HG03103 (cell line): ENCODE data around the gene UBE4A.
"Not testable (repeated sequence)": the region's sequence is repeated elsewhere in the genome, so short reads cannot be mapped to it uniquely, and the experiment has no call there.

Source experiments
- ATAC-seq: cut with Tn5 transposase; IDR thresholded peaks from one replicate; pipeline ENCODE4 v1.9.1; 2021; ENCODE audit warnings: low read depth; ENCODE audit not compliant: unreplicated experiment

Gene UBE4A

GRCh38 chr11:118397448-118397847, 38.0 kb downstream of the UBE4A start:
- no peak for ATAC-seq

- ATAC-seq: no peak
These were observed 39.6 kb downstream of the UBE4A start for GRCh38 chr11:118398791-118399559.

- ATAC-seq: peak; percentile 48
These were observed 41.9 kb downstream of the UBE4A start, which contains the start of gene ATP5MG for GRCh38 chr11:118401151-118401879. Gene ATP5MG, plus strand, starts transcription at chr11:118401606. Its CDS starts 60 bp downstream, at chr11:118401666.

- ATAC-seq: no peak
These were observed 42.6 kb downstream of the UBE4A start for GRCh38 chr11:118401880-118402590.

- not testable (repeated sequence) for ATAC-seq
These were observed 43.2 kb downstream of the UBE4A start for GRCh38 chr11:118402594-118402993.

- no peak for ATAC-seq
These were observed 47.3 kb downstream of the UBE4A start for GRCh38 chr11:118406599-118407166.

- no peak for ATAC-seq
These were observed 50.8 kb downstream of the UBE4A start for GRCh38 chr11:118410055-118410745.

GRCh38 chr11:118411530-118411929, 52.1 kb downstream of the UBE4A start:
- ATAC-seq: no peak

GRCh38 chr11:118412921-118413320, 53.5 kb downstream of the UBE4A start:
- ATAC-seq: no peak

GRCh38 chr11:118415062-118415738, 55.8 kb downstream of the UBE4A start:
- no peak for ATAC-seq

- ATAC-seq: no peak
These were observed 56.3 kb downstream of the UBE4A start for GRCh38 chr11:118415739-118416068.

GRCh38 chr11:118416900-118417299, 57.5 kb downstream of the UBE4A start:
- not testable (repeated sequence) for ATAC-seq

- ATAC-seq: no peak
These were observed 58.4 kb downstream of the UBE4A start for GRCh38 chr11:118417801-118418200.

GRCh38 chr11:118418766-118419165, 59.4 kb downstream of the UBE4A start:
- ATAC-seq: no peak

- no peak for ATAC-seq
These were observed 68.3 kb downstream of the UBE4A start for GRCh38 chr11:118427707-118428106.

- ATAC-seq: no peak
These were observed 71.6 kb downstream of the UBE4A start for GRCh38 chr11:118430956-118431355.

GRCh38 chr11:118434123-118434552, 74.7 kb downstream of the UBE4A start:
- ATAC-seq: no peak

- no peak for ATAC-seq
These were observed 75.3 kb downstream of the UBE4A start for GRCh38 chr11:118434553-118435289.

GRCh38 chr11:118435290-118435892, 76.0 kb downstream of the UBE4A start:
- peak; percentile 26 for ATAC-seq
